Activated CD8-positive, alpha-beta memory T cell treated with anti-CD3 and anti-CD28 coated beads, Interleukin-2, amount 50 U/mL, for 48 hours (primary cell): ENCODE data around the gene CENPU.

Experiments
- DNase-seq: peaks from one replicate; pipeline ENCODE4 v3.0.0-alpha.2; 2020

CENPU gene

DNA sequence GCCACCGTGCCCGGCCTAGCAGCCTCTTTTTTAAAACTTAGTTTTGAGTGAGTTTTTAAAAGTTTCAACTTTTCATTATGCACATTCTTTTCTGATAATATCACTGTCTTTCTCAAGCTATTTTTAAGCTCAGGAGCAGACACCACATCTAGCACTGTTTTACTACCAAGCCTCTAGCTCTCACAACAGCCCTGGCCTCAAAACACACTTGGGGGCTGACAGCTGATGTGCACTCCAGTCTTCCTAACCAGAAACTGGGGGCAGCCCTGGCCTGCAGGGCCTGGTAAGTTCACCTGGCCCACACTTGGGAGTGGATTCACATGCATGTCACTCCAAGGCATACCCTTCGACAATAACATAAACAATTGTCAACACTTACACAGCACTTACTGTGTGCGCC is 34.0 kb downstream of the CENPU start:
- DNase-seq: no peak

DNA sequence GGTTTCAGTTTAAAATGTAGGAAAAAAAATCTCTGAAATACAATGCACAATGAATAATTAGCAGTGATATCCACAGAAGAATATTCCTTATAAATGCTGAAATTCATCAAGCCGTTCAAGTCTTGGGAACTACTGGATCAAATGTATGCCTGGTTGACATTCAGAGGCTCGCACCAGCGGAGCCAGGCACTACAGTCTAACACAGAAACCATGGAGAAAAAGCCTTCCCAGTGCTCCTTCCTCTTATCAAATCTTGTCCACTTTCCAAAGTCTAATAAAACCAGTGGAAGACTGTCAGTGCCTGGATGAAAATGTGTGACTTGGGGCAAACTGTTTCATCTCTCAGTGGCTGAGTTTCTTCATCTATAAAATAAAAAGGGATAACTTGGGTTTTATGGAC is 35.9 kb downstream of the CENPU start:
- no peak for DNase-seq

- no peak for DNase-seq
Observed at GRCh38 chr4:184695178-184695896, 38.6 kb downstream of the CENPU start.

- DNase-seq: no peak
Observed at GRCh38 chr4:184694412-184694956, 39.4 kb downstream of the CENPU start.

DNA sequence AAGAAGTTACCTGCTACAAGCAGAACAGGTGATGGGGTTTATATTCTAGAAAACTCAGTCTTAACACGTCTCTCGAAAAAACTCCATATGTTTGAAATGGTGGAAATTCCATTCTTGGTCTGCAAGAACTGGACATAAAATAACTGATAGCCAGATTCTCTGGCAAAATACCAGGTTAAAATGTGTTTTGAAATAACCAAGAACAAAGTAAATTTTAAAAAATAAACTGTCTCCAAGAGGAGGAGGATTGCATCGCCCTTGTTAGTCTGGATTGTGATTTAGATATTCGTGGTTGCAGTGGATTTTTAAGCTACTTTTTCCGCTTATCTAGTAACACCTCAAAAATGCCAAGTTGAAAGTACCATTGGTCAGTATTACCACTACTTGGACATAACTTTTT is 40.8 kb downstream of the CENPU start:
- no peak for DNase-seq

DNA sequence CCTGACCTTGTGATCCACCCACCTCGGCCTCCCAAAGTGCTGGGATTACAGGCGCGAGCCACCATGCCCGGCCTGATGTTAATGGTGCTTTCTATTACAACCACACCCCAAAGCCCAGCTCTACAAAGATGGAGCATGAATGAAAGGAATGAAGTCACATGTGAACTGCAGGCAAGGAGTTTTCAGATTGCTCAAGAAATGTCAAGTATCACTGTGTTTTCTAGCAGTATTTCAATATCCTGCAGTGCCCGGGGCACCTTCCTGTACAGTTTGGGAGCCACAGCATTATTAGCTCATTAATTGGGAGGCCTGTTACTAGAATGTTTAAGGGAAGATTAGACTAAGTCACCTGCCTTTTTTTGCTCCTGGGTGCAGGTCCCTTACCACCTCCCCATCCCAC is 44.2 kb downstream of the CENPU start:
- no peak for DNase-seq

GRCh38 chr4:184688447-184688846 is 45.4 kb downstream of the CENPU start:
- no peak for DNase-seq

GRCh38 chr4:184688005-184688404 is 45.9 kb downstream of the CENPU start:
- no peak for DNase-seq

DNA sequence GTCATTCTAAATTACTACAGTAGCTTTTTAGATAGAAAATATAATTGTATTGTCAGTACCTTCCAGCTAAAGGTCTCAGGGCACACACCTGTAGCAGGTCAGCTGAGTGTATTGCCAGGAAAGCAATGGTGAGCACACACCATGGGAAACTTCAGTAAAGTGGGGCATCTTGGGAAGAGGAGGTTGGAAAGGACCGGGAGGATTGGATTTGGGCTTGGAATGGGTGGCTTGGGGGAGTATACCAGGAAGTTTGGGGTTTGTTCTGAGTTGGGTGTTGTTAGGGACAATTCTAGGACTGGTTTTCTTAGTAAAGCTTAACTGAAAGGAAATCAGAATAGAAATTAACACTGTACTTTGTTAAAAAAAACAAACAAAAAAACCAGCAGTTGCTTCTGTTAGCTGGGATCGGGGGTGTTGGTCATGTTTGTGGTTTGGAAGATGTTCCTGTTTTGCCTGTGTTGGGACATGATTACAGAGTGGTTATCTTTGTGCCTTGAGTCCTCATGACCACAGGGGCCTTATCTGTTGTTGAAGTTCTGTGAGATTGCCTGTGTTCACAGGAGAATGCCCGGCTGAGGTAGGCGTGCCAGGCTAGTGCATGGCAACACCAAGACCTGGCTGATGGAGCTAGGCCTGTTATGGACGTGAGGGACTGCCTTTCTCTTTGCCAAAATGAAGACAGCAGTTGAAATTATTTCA is 49.3 kb downstream of the CENPU start:
- DNase-seq: no peak

DNA sequence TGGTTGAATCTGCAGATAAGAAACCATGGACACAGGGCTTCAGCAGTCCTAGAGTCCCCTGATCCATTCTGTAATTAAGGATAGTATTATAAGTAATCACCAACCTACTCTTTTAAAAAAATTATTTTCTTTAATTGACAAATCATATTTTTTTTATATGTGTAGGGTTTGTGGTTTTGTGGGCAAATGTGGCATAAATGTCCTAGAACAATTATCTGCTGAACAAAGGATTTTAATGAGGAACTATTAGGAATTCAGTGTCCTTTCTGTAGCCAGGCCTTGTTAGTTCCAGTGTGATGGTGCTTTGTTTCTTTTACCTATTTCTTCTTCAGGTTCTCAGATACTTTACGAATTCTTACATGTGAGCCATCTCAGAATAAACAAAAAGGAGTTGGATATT is 52.0 kb downstream of the CENPU start:
- DNase-seq: no peak

GRCh38 chr4:184680698-184681097 is 53.2 kb downstream of the CENPU start:
- no peak for DNase-seq

DNA sequence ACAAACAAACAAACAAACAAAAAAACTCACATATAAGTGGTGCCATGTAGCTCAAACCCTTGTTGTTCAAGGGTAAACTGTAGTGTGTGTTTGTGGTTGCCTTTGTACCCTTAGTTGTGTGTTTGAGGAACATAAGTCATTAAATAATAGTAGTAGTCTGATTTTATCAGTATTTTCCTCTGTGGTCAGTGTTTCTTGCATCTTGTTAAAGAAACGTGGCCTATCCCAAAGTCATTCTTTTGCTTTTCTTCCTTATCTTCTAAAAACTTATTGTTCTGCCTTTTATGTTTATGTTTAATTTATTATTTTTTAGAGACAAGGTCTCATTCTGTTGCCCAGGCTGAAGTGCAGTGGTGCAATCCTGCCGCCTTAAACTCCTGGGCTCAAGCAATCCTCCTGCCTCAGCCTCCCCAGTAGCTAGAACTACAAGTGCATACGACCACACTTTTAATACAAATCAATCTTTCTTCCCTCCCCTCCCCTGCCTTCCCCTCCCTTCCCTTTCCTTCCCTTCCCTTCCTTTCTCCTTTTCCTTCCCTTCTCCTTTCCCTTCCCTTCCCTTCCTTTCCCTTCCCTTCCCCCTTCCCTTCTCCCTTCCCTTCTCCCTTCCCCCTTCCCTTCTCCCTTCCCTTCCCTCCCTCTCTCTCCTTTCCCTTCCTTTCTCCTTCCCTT is 57.9 kb downstream of the CENPU start:
- DNase-seq: no peak

- no peak for DNase-seq
Observed at GRCh38 chr4:184675018-184675417, 58.9 kb downstream of the CENPU start.

- no peak for DNase-seq
Observed at GRCh38 chr4:184674011-184674410, 59.9 kb downstream of the CENPU start.

- DNase-seq: no peak
Observed at GRCh38 chr4:184672741-184673140, 61.2 kb downstream of the CENPU start.

DNA sequence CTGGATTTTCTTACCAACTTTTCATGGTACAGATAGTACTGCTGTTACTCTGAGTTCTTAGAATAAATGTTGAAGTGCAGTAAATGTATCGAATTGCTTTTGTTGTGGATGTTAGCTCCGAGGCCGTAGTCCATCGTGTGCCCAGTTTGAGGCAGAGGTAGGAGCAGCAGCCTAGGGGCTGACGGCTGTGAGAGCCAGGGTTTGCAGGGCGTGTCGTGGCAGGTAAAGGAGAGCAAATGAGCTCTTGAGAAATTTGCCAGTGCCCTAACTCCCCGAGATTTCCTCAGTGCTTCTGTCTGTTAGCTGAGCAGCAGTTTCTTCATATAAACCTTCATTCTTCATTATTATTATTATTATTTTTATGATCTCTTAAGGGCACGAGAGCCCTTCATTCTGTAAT is 62.8 kb downstream of the CENPU start:
- DNase-seq: no peak

DNA sequence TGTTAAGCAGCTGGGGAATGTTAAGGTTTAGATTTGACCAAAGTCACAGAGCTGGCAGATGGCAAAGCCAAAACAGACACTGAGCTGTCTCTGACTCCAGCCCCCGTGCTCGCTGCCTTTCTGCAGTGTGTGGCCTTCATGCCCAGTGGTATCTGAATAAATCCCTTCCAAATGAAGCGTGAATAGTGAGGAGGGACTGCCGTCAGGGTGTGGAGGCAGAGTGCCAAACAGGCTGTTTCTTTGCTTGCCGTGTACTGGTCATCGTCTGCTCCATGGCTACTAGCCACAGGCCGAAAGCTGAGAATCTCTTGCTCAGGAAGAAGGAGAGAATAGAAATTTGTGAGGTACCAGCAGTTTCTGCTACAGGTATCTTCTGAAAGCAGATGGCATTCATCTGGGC is 64.6 kb downstream of the CENPU start:
- DNase-seq: no peak

DNA sequence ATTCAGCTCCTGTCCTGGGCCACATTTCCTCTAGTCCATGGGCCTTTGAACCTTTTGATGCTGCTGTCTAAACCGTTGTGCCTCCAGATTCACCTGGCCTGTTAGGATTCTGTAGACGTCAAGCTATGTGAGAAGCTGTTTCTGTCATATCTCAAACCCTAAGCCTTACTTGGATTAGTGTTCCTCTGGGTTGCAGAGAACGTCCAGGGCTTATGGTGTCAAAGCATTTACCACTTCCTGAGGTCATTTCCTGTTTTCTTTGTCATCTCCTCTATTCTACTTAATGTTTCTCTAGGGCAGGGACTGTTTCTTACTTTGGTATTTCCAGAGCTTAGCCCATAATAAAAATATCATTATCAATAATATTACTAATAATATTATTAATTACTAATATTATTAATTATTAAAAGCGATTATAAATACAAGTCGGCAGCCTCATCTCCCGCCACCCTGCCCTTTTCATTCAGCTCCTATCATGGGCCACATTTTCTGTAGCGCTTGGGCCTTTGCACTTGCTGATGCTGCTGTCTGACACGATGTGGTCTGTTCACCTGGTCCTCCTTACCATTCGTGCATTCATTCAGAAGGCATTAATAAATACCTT is 65.3 kb downstream of the CENPU start:
- DNase-seq: no peak

DNA sequence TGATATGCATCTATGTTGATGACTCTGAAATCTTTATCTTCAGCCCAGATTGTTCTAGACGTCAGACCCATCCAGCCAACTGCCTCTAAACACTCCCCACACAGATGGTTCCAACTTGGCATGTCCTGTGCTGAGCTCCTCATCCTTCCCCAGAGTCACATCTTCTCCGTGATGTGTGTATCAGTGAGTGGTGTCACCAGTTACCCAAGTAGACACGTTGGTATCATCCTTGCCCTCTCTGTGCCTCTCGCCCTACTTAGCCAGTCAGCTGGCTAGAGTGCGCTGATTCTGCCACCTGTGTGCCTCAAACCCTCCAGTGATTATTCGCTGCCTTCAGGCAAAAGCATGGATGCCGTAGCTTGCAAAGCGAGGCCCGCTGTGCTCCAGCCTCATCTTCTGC is 65.8 kb downstream of the CENPU start:
- no peak for DNase-seq

- no peak for DNase-seq
Observed at GRCh38 chr4:184666670-184667069, 67.2 kb downstream of the CENPU start.

- no peak for DNase-seq
Observed at GRCh38 chr4:184664445-184665210, 69.3 kb downstream of the CENPU start.

DNA sequence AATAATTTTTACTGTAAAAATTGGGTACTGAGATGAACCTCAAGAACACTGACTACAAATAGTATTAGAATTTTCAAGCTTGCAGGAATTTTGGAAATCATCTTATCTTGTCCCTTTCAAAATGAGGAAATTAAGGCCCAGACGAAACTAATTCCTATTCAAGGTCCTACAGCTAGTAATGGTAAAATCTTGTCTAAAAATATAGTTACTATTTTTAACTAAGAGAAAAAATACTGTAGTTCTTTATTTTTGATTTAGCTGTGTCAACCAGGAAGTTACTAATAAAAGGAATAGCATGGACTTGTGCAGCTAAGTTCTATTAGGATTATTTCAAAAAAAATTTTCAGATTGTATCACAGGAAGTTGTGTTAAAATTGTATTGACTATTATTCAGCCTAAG is 71.7 kb downstream of the CENPU start:
- DNase-seq: no peak

- DNase-seq: no peak
Observed at GRCh38 chr4:184660978-184661377, 72.9 kb downstream of the CENPU start.
